GM12878 (cell line): Measurements from ENCODE around the gene OTULIN. TPM values are rescaled to one million over a fixed set of nuclear protein-coding genes. Genes with fewer than 3 reads are reported as not detected.

ENCODE experiments used
- ATAC-seq: fragments of 200-7000 bp; cut with Tn5 transposase; 3 replicates; pipeline ENCODE4 v1.9.1; 2020; ENCODE audit warnings: mild to moderate bottlenecking, moderate library complexity
- BruUV-seq: library from RNA; stranded (reverse); fragments of 400-500 nt; replicated peaks from 2 replicates; lab custom pipeline; 2021; lab: Mats Ljungman, UMichigan
- CTCF ChIA-PET: fragments of 300-600 bp; sonication (Branson Sonifier 250); formaldehyde crosslinking; extraction: SDS; loops from one replicate; lab custom pipeline; 2021; ENCODE audit warnings: inconsistent platforms; lab: Yijun Ruan, JAX
- POLR2A ChIA-PET: fragments of 350-600 bp; formaldehyde crosslinking; extraction: SDS; loops from one replicate; lab custom pipeline; 2021; ENCODE audit warnings: inconsistent platforms; lab: Charles Lee
- RAD21 ChIA-PET: fragments of 300-600 bp; sonication (Branson Sonifier 250); formaldehyde crosslinking; loops from one replicate; lab custom pipeline; 2023; ENCODE audit warnings: antibody characterized with exemption; ENCODE audit not compliant: unreplicated experiment; lab: Charles Lee
- SMC1A ChIA-PET: fragments of 300-600 bp; sonication (Branson Sonifier 250); formaldehyde crosslinking; loops from one replicate; lab custom pipeline; 2023; ENCODE audit not compliant: unreplicated experiment, uncharacterized antibody; lab: Charles Lee
- DNase-seq: peaks from one replicate; pipeline ENCODE4 v3.0.0-alpha.2; 2011; ENCODE audit warnings: low read depth, low spot score
- FAIRE-seq: peaks from 3 replicates; lab custom pipeline; 2011; peaks lifted over from hg19 to GRCh38; lab: Jason Lieb, UNC
- H2AFZ ChIP-seq: 2 replicates; pipeline ENCODE4 v1.6.0; 2011; ENCODE audit warnings: low read depth, low read length, control low read depth; ENCODE audit not compliant: control insufficient read depth
- H3K27ac ChIP-seq: 2 replicates; pipeline ENCODE4 v1.5.1; 2011; ENCODE audit warnings: control low read depth; ENCODE audit not compliant: control insufficient read depth, insufficient read depth
- H3K27me3 ChIP-seq, 2 experiments: replicated peaks in 1 of 2; 2 replicates each; pipeline versions ENCODE4 v1.6.0 to v1.6.1; 2011; ENCODE audit warnings: low read length in 1 of 2; ENCODE audit not compliant: control insufficient read depth in 2 of 2, insufficient read depth in 2 of 2
- H3K36me3 ChIP-seq, 2 experiments: 2 replicates each; pipeline ENCODE4 v1.5.1; 2011; ENCODE audit warnings: low read length in 1 of 2; ENCODE audit not compliant: control insufficient read depth in 2 of 2, insufficient read depth in 2 of 2
- H3K4me1 ChIP-seq: 2 replicates; pipeline ENCODE4 v1.6.1; 2011; ENCODE audit warnings: mild to moderate bottlenecking, low read length, moderate library complexity, mixed read lengths; ENCODE audit not compliant: control insufficient read depth, insufficient read depth
- H3K4me2 ChIP-seq: 2 replicates; pipeline ENCODE4 v1.6.0; 2011; ENCODE audit warnings: control low read depth; ENCODE audit not compliant: control insufficient read depth, insufficient read depth
- H3K4me3 ChIP-seq: fragments of 200-600 bp; sonication (generic); 2 replicates; pipeline ENCODE4 v1.5.1; 2016
- H3K79me2 ChIP-seq: 2 replicates; pipeline ENCODE4 v1.6.0; 2011; ENCODE audit warnings: low read length; ENCODE audit not compliant: control insufficient read depth, insufficient read depth
- H3K9ac ChIP-seq: 2 replicates; pipeline ENCODE4 v1.8.0; 2011; ENCODE audit warnings: low read length, control low read depth, mixed read lengths; ENCODE audit not compliant: control insufficient read depth, insufficient read depth
- H3K9me3 ChIP-seq: replicated peaks from 3 replicates; pipeline ENCODE4 v1.5.1; 2011; ENCODE audit warnings: mild to moderate bottlenecking, low read length; ENCODE audit not compliant: control insufficient read depth, insufficient read depth
- H4K20me1 ChIP-seq: 2 replicates; pipeline ENCODE4 v1.6.0; 2011; ENCODE audit not compliant: control insufficient read depth, insufficient read depth
- BMI1 ChIP-seq: fragments of 450-650 bp; IDR thresholded peaks from 2 replicates; pipeline ENCODE4 v1.6.1; 2016; ENCODE audit warnings: mild to moderate bottlenecking, moderate library complexity, borderline replicate concordance
- CREM ChIP-seq: IDR thresholded peaks from 2 replicates; pipeline ENCODE4 v1.6.1; 2014; ENCODE audit warnings: antibody characterized with exemption, low read depth
- EGR1 ChIP-seq, 2 experiments: IDR thresholded peaks; 1 replicate in 1 of 2; 2 replicates in 1 of 2; pipeline ENCODE4 v1.6.1; 2011 to 2012; ENCODE audit warnings: low read depth in 2 of 2, low read length in 2 of 2, borderline replicate concordance in 1 of 2, mild to moderate bottlenecking in 1 of 2, moderate library complexity in 1 of 2
- IKZF2 ChIP-seq, 2 experiments: fragments of 450-650 bp; IDR thresholded peaks; 2 replicates each; pipeline ENCODE4 v1.6.1; 2017; ENCODE audit warnings: mild to moderate bottlenecking in 2 of 2, moderate library complexity in 2 of 2
- MEF2B ChIP-seq: fragments of 450-650 bp; IDR thresholded peaks from 2 replicates; pipeline ENCODE4 v1.6.1; 2018; ENCODE audit warnings: mild to moderate bottlenecking, moderate library complexity; ENCODE audit not compliant: partially characterized antibody, poor library complexity, severe bottlenecking
- NFYB ChIP-seq: IDR thresholded peaks from 2 replicates; pipeline ENCODE4 v1.6.1; 2011; ENCODE audit warnings: low read depth, mild to moderate bottlenecking, low read length, improper control_type of control experiment, moderate library complexity; ENCODE audit not compliant: insufficient read depth
- NR2F1 ChIP-seq: fragments of 450-650 bp; conservative IDR thresholded peaks from 2 replicates; pipeline ENCODE4 v1.6.1; 2017; ENCODE audit warnings: mild to moderate bottlenecking
- RELA ChIP-seq: fragments of 450-650 bp; IDR thresholded peaks from 2 replicates; pipeline ENCODE4 v1.8.0; 2014; ENCODE audit warnings: borderline replicate concordance; ENCODE audit not compliant: partially characterized antibody
- SMARCA5 ChIP-seq: fragments of 450-650 bp; IDR thresholded peaks from 2 replicates; pipeline ENCODE4 v1.6.1; 2017; ENCODE audit warnings: mild to moderate bottlenecking
- SMC3 ChIP-seq: IDR thresholded peaks from 2 replicates; pipeline ENCODE4 v1.6.1; 2011; ENCODE audit warnings: low read length, improper control_type of control experiment, borderline replicate concordance
- SPI1 ChIP-seq: IDR thresholded peaks from 2 replicates; pipeline ENCODE4 v1.6.1; 2011; ENCODE audit warnings: low read depth, mild to moderate bottlenecking, low read length, moderate library complexity, borderline replicate concordance; ENCODE audit not compliant: insufficient read depth
- ZNF274 ChIP-seq: IDR thresholded peaks from one replicate; pipeline ENCODE4 v1.8.0; 2011; ENCODE audit not compliant: insufficient read length, insufficient read depth
- ZNF384 ChIP-seq: IDR thresholded peaks from 2 replicates; pipeline ENCODE4 v1.6.1; 2012; ENCODE audit warnings: low read depth, mild to moderate bottlenecking, low read length, improper control_type of control experiment, borderline replicate concordance
- ZNF622 ChIP-seq: fragments of 450-650 bp; IDR thresholded peaks from 2 replicates; pipeline ENCODE4 v1.6.1; 2017; ENCODE audit warnings: mild to moderate bottlenecking, inconsistent platforms
- WGBS: methylation state at CpG from one replicate; pipeline ENCODE4 v1.1.6; 2016; ENCODE audit warnings: low lambda C conversion rate; ENCODE audit not compliant: insufficient replicate concordance, insufficient coverage; ENCODE audit errors: missing lambda C conversion rate; 5-methylcytosine and 5-hydroxymethylcytosine counted together
- in situ Hi-C: fragments of 300-500 bp; cut with MboI; formaldehyde crosslinking; loops from 9 replicates; pipeline ENCODE4 v1.14.3; 2018; ENCODE audit warnings: mixed read lengths
- intact Hi-C: fragments of 100-400 bp; cut with micrococcal nuclease; formaldehyde crosslinking; loops from one replicate; pipeline ENCODE4 v1.14.2; 2022; ENCODE audit not compliant: unreplicated experiment
- polyA plus RNA-seq, 11 experiments: library from polyadenylated mRNA; depleted of rRNA in 4 of 11; unstranded in 6 of 11; stranded (reverse) in 5 of 11; fragments of >200 nt; fragmentation: Nextera tagmentation in 4 of 11; fragmentation: Illumina TruSeq in 1 of 11; extraction: Ambion mirVana in 4 of 11; extraction: Trizol in 1 of 11; gene quantifications; 1 replicate in 1 of 11; 2 replicates in 10 of 11; pipeline versions ENCODE4 v1.2.1 to v1.2.3, GENCODE V29; 2011 to 2016; ENCODE audit warnings: inconsistent platforms in 2 of 11, missing spikeins in 2 of 11, low read depth in 1 of 11
- total RNA-seq, 4 experiments: library from RNA; depleted of rRNA in 3 of 4; stranded (reverse); fragments of >200 nt in 3 of 4; fragmentation: Illumina TruSeq in 1 of 4; extraction: Trizol in 1 of 4; gene quantifications; 2 replicates each; pipeline versions ENCODE4 v1.2.1 to v1.2.3, GENCODE V29; 2013 to 2021
- TF ChIP-seq, protein P1 (sequence below): fragments of 450-650 bp; IDR thresholded peaks from 2 replicates; pipeline ENCODE4 v1.6.1; 2016; ENCODE audit warnings: mild to moderate bottlenecking
- TF ChIP-seq, protein P2 (sequence below): fragments of 450-650 bp; IDR thresholded peaks from 2 replicates; pipeline ENCODE4 v1.6.1; 2017; ENCODE audit warnings: mild to moderate bottlenecking
- TF ChIP-seq, protein P3 (sequence below): IDR thresholded peaks from 2 replicates; pipeline ENCODE4 v1.6.1; 2011; ENCODE audit warnings: mild to moderate bottlenecking, low read depth, low read length, moderate library complexity; ENCODE audit not compliant: insufficient replicate concordance

Gene OTULIN
- total and polyA plus RNA-seq, 10 of the 15 experiments (the other 5 are each of a cell fraction or from before 2014, with no cell fraction given), result 6.6 to 70.5 (median 28.7) TPM

DNA sequence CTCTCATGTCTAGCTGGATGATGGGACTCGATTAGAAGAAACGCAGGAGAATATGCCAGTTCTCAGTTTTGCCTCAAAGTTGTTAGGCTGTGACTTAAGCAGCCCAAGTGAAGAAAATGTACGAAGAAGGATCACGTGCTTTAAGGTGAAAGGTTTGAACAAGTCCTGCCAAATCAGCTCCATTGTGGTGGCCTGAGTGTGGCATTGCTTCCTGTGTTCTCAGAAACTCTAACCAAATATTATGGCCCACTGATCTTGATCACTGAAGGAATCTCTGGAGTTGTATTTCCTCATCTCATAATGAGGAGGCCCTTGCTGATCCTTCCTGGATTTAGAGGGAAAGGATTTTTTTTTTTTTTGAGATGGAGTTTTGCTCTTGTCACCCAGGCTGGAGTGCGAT is 44.0 kb downstream of the OTULIN start (continued):
- TF ChIP-seq ZNF384, result no peak
- no peak for TF ChIP-seq SMARCA5
- no peak for TF ChIP-seq SPI1
- no peak for TF ChIP-seq ZNF622
- TF ChIP-seq, protein P1, sequence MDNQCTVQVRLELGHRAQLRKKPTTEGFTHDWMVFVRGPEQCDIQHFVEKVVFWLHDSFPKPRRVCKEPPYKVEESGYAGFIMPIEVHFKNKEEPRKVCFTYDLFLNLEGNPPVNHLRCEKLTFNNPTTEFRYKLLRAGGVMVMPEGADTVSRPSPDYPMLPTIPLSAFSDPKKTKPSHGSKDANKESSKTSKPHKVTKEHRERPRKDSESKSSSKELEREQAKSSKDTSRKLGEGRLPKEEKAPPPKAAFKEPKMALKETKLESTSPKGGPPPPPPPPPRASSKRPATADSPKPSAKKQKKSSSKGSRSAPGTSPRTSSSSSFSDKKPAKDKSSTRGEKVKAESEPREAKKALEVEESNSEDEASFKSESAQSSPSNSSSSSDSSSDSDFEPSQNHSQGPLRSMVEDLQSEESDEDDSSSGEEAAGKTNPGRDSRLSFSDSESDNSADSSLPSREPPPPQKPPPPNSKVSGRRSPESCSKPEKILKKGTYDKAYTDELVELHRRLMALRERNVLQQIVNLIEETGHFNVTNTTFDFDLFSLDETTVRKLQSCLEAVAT, result no peak
- TF ChIP-seq EGR1 (IDR thresholded peaks at IDR 0.05; ENCODE audit: borderline replicate concordance in 1 of 2, low read depth in 2 of 2, low read length in 2 of 2), result no peak

DNA sequence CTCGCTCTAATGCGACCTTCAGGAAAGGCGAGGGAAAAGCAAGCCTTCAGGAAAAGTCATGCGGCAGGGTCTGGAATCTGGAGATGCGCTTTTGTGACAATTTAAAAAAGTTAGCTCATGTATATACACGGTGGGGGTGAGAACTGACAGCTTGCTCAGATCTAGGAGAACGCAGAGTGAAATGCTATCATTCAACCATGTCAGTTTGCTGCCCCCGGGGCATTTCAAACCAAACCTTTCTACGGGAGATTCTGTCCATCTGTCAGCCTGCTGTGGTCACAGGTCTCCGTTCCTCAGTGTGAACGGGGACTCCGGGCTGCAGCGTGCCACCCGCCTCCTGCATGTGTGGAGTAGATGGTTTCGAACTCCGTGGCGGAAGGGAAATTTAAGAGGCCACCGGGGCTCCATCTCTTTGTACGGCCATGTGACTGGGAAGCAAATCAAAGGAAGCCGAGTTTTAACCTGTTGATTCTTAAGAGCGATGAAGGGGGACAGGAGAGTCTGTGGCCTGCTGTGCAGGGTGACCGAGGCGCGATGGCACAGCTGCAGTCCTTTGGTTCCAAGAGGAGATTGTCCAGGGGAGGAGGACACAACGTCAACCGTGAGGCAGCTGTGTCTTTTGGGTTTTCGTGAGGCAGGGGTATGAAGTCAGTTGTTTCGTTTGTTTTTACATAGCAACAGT is 45.9 kb downstream of the OTULIN start:
- no peaks in the 10 kb centered on the region for H4K20me1 ChIP-seq
- ChIA-PET CTCF (no interaction called here), SMC1A (interaction anchor here (0.6 to 1.7 kb wide), 2 partner anchors 9 to 174 kb away, joined by 3 to 4 read pairs; no protein-coding TSS in a partner anchor), RAD21 (no interaction called here), POLR2A (interaction anchor here (0.6 kb wide), 1 partner anchor 101 kb away, joined by 5 read pairs; no protein-coding TSS in a partner anchor)
- H3K4me1 ChIP-seq, result no peaks in the 10 kb centered on the region
- FAIRE-seq (no peak), DNase-seq (no peak), ATAC-seq (no peak)
- H3K4me3 ChIP-seq, result no peak overlapping the region
- no peaks in the 10 kb centered on the region for H3K79me2 ChIP-seq
- BruUV-seq, result TSS peak; percentile 19
- H3K9ac ChIP-seq, result no peak overlapping the region
- WGBS, result 97% methylated on average over 28 of the region's 28 CpGs
- no peak overlapping the region for H3K4me2 ChIP-seq
- H3K36me3 ChIP-seq, result peaks cover 25 to 33% of the 10 kb centered on the region in 2 experiments
- intact Hi-C loops (no loop called here), in situ Hi-C loops (loop anchor here (25.0 kb wide), 1 partner anchor 1752 kb away; the partner anchor contains the start of gene ZNF622)
- H3K9me3 ChIP-seq, result no peaks in the 10 kb centered on the region
- H2AFZ ChIP-seq, result no peak overlapping the region
- H3K27ac ChIP-seq, result no peak overlapping the region
- H3K27me3 ChIP-seq, result no peaks in the 10 kb centered on the region
- no peak for TF ChIP-seq MEF2B
- no peak for TF ChIP-seq IKZF2 (IDR thresholded peaks at IDR 0.05)
- TF ChIP-seq CREM, result no peak
- TF ChIP-seq SMC3, result no peak
- TF ChIP-seq, protein P2, sequence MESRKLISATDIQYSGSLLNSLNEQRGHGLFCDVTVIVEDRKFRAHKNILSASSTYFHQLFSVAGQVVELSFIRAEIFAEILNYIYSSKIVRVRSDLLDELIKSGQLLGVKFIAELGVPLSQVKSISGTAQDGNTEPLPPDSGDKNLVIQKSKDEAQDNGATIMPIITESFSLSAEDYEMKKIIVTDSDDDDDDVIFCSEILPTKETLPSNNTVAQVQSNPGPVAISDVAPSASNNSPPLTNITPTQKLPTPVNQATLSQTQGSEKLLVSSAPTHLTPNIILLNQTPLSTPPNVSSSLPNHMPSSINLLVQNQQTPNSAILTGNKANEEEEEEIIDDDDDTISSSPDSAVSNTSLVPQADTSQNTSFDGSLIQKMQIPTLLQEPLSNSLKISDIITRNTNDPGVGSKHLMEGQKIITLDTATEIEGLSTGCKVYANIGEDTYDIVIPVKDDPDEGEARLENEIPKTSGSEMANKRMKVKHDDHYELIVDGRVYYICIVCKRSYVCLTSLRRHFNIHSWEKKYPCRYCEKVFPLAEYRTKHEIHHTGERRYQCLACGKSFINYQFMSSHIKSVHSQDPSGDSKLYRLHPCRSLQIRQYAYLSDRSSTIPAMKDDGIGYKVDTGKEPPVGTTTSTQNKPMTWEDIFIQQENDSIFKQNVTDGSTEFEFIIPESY, result no peak
- TF ChIP-seq RELA, result no peak
- no peak for TF ChIP-seq NR2F1
- TF ChIP-seq, protein P3, sequence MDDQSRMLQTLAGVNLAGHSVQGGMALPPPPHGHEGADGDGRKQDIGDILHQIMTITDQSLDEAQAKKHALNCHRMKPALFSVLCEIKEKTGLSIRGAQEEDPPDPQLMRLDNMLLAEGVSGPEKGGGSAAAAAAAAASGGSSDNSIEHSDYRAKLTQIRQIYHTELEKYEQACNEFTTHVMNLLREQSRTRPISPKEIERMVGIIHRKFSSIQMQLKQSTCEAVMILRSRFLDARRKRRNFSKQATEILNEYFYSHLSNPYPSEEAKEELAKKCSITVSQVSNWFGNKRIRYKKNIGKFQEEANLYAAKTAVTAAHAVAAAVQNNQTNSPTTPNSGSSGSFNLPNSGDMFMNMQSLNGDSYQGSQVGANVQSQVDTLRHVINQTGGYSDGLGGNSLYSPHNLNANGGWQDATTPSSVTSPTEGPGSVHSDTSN, result no peak
- no peak for TF ChIP-seq NFYB
- no peak for TF ChIP-seq BMI1
- TF ChIP-seq ZNF274, result no peak
